ENCODE results near the gene C4orf50.

Gene C4orf50

DNA sequence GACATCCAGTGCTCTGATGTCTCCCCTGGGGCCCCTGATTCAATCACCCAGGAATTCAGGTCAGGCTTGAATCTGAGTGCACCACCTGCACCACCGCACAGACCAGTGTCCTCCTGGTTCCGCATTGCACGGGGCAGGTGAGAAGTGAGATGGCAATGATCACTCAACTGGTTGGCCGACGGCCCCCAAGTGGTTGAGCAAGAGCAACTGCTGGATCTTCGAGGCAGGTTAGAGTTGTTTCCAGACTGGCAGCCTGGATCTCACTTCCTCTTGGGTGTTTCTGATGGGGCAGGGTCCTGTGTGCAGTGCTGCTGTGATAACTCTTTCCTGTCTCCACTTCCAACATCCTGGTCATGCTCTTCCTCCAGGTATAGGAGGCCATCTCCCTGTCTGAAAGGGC lies 50.4 kb downstream of the C4orf50 start:
- H3K27me3 ChIP-seq (ENCODE audit: insufficient read depth, poor library complexity, severe bottlenecking): no peaks in the 10 kb centered on the region
- no peak for DNase-seq (ENCODE audit: low read depth in 1 of 2, low spot score in 1 of 2)
- TF ChIP-seq SPI1 (IDR thresholded peaks at IDR 0.05; ENCODE audit: borderline replicate concordance, low read depth) (no peak), POLR2AphosphoS5 (IDR thresholded peaks at IDR 0.05; ENCODE audit: low read depth) (no peak), GABPA (IDR thresholded peaks at IDR 0.05; ENCODE audit: low read depth) (no peak)
- TF ChIP-seq, protein P1, sequence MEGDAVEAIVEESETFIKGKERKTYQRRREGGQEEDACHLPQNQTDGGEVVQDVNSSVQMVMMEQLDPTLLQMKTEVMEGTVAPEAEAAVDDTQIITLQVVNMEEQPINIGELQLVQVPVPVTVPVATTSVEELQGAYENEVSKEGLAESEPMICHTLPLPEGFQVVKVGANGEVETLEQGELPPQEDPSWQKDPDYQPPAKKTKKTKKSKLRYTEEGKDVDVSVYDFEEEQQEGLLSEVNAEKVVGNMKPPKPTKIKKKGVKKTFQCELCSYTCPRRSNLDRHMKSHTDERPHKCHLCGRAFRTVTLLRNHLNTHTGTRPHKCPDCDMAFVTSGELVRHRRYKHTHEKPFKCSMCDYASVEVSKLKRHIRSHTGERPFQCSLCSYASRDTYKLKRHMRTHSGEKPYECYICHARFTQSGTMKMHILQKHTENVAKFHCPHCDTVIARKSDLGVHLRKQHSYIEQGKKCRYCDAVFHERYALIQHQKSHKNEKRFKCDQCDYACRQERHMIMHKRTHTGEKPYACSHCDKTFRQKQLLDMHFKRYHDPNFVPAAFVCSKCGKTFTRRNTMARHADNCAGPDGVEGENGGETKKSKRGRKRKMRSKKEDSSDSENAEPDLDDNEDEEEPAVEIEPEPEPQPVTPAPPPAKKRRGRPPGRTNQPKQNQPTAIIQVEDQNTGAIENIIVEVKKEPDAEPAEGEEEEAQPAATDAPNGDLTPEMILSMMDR (IDR thresholded peaks at IDR 0.05; ENCODE audit: insufficient read depth, low read length): no peak
- TF ChIP-seq, protein P2, sequence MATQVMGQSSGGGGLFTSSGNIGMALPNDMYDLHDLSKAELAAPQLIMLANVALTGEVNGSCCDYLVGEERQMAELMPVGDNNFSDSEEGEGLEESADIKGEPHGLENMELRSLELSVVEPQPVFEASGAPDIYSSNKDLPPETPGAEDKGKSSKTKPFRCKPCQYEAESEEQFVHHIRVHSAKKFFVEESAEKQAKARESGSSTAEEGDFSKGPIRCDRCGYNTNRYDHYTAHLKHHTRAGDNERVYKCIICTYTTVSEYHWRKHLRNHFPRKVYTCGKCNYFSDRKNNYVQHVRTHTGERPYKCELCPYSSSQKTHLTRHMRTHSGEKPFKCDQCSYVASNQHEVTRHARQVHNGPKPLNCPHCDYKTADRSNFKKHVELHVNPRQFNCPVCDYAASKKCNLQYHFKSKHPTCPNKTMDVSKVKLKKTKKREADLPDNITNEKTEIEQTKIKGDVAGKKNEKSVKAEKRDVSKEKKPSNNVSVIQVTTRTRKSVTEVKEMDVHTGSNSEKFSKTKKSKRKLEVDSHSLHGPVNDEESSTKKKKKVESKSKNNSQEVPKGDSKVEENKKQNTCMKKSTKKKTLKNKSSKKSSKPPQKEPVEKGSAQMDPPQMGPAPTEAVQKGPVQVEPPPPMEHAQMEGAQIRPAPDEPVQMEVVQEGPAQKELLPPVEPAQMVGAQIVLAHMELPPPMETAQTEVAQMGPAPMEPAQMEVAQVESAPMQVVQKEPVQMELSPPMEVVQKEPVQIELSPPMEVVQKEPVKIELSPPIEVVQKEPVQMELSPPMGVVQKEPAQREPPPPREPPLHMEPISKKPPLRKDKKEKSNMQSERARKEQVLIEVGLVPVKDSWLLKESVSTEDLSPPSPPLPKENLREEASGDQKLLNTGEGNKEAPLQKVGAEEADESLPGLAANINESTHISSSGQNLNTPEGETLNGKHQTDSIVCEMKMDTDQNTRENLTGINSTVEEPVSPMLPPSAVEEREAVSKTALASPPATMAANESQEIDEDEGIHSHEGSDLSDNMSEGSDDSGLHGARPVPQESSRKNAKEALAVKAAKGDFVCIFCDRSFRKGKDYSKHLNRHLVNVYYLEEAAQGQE (IDR thresholded peaks at IDR 0.05; ENCODE audit: insufficient replicate concordance, low read depth): no peak
- no peak overlapping the region for H3K4me3 ChIP-seq (replicated peaks; ENCODE audit: insufficient read depth, low read length)
- H3K27ac ChIP-seq (replicated peaks): no peak overlapping the region

DNA sequence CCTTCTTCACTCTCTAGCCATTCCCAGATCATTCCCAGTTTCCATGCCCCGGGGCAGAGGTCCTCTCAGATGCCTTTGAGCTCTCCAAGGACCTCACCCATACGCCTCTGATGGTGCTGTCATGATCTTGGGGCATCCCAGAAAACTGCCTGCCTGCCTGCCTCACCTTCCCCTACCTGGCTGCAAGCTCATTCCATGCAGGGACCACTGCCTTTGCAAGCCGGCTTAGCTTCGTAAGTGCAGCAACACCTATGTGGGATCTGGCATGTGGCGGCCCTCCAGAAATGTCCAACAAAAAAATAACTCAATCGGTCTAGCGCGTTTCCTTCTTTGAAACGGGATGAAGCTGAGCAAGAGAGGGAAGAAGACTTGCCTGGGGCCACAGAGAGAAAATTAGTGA lies 53.0 kb downstream of the C4orf50 start:
- no peak overlapping the region for H3K27ac ChIP-seq (replicated peaks)
- H3K4me3 ChIP-seq (replicated peaks; ENCODE audit: insufficient read depth, low read length): no peak overlapping the region
- TF ChIP-seq SPI1 (IDR thresholded peaks at IDR 0.05; ENCODE audit: borderline replicate concordance, low read depth) (no peak), POLR2AphosphoS5 (IDR thresholded peaks at IDR 0.05; ENCODE audit: low read depth) (no peak), GABPA (IDR thresholded peaks at IDR 0.05; ENCODE audit: low read depth) (no peak)
- TF ChIP-seq, protein P1 (IDR thresholded peaks at IDR 0.05; ENCODE audit: insufficient read depth, low read length): no peak
- TF ChIP-seq, protein P2 (IDR thresholded peaks at IDR 0.05; ENCODE audit: insufficient replicate concordance, low read depth): no peak
- no peaks in the 10 kb centered on the region for H3K27me3 ChIP-seq (ENCODE audit: insufficient read depth, poor library complexity, severe bottlenecking)
- DNase-seq (ENCODE audit: low read depth in 1 of 2, low spot score in 1 of 2): no peak

DNA sequence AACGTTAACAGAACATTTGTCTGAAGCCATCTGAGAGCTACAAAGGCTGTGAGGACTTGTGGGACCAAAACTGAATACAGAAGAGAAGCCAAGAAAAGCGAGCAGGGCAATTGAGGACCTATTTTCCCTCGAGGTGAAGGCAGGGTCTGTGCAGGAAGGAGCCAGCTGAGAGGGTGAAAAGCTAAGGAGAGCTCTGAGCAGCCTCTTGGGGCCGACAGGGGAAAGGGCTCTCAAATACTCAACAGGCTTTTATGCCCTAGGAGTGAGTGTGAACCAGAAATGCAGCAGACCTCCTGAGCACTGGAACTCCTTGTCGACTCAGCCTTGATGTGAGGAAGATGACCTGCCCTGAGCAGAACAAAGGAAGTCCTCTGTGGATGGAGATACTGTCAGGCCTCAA lies 54.2 kb downstream of the C4orf50 start:
- Histone ChIP-seq H3K4me3 (replicated peaks; ENCODE audit: insufficient read depth, low read length) (no peak overlapping the region), H3K27ac (replicated peaks) (no peak overlapping the region), H3K27me3 (ENCODE audit: insufficient read depth, poor library complexity, severe bottlenecking) (no peaks in the 10 kb centered on the region)
- TF ChIP-seq, protein P2 (IDR thresholded peaks at IDR 0.05; ENCODE audit: insufficient replicate concordance, low read depth): no peak
- TF ChIP-seq GABPA (IDR thresholded peaks at IDR 0.05; ENCODE audit: low read depth): no peak
- DNase-seq (ENCODE audit: low read depth in 1 of 2, low spot score in 1 of 2): no peak

DNA sequence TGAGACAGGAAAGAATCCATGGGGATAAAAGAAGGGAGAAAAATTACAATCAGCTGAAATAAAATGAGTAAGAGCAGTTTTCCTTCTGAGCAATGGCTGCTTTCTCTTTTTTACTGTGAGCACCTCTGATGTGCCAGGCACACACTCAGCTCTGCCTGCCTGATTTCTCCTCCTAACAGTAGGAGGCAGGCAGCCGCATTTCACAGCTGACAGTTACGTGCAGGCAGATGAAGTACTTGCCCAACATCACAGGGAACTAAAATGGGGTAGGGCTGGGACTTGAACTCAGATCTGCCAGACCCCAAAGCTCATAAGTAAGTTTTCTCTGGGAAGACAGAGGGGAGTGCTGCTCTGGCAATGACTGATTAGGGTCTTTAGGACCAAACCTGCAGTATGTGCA lies 54.6 kb downstream of the C4orf50 start:
- no peak overlapping the region for H3K4me3 ChIP-seq (replicated peaks; ENCODE audit: insufficient read depth, low read length)
- no peak overlapping the region for H3K27ac ChIP-seq (replicated peaks)
- DNase-seq (ENCODE audit: low read depth in 1 of 2, low spot score in 1 of 2): no peak
- H3K27me3 ChIP-seq (ENCODE audit: insufficient read depth, poor library complexity, severe bottlenecking): no peaks in the 10 kb centered on the region
- TF ChIP-seq, protein P1 (IDR thresholded peaks at IDR 0.05; ENCODE audit: insufficient read depth, low read length): no peak
